HG03039 (cell line): Measurements from ENCODE around the gene SELENOV.

Experiments
- ATAC-seq: cut with Tn5 transposase; IDR thresholded peaks from one replicate; pipeline ENCODE4 v1.9.1; 2021; ENCODE audit warnings: mild to moderate bottlenecking, moderate library complexity; ENCODE audit not compliant: unreplicated experiment

The SELENOV gene

DNA sequence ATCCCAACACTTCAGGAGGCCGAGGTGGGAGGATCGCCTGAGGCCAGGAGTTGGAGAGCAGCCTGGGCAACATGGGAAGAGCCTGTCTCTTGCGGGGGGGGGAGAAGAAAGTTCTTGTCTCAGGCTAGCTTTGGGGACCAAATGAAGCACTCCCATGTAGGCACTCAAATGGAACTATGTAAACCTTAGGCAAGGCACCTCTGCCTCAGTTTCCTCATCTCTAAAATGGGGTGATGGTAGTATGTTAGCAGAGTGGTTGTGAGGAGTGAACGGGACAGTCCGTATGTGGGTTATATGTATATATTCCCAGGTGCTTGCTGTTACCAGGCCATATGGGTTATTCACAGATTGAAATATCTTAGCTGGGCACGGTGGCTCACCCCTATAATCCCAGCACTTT is 22.7 kb upstream of the SELENOV start:
- no peak for ATAC-seq

DNA sequence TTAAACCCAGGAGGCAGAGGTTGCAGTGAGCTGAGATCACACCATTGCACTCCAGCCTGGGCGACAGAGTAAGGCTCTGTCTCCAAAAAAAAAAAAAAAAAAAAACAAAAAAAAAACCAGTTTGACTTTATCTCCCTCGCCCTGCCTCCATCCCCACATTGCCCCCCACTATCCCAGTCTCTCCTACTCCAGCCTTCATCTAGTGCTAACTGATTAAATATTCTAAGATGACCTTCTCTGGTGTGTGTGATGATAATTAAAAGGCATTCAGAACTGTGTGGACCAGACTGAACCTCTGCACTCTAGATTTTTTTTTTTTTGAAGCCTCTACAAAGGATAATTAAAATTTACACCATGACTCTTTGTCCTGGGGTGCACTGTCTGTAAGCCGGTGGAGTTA is 22.2 kb upstream of the SELENOV start:
- no peak for ATAC-seq

DNA sequence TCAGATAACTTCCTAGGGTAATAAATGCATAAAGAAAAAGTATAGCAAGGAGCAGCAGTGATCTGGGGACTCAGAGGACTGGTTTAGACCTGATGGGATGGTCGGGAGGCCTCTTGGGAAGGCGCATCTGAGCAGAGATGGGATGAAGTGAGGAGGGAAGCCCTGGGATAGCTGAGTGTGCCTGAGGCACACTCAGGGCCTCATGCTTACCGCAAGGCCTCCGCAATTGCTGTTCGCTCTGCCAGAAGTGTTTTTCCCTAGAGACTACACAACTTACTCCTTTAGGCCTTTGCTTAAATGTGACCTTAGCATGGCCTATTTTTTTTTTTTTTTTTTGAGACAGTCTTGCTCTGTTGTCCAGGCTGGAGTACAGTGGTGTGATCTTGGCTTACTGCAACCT is 20.3 kb upstream of the SELENOV start:
- no peak for ATAC-seq

DNA sequence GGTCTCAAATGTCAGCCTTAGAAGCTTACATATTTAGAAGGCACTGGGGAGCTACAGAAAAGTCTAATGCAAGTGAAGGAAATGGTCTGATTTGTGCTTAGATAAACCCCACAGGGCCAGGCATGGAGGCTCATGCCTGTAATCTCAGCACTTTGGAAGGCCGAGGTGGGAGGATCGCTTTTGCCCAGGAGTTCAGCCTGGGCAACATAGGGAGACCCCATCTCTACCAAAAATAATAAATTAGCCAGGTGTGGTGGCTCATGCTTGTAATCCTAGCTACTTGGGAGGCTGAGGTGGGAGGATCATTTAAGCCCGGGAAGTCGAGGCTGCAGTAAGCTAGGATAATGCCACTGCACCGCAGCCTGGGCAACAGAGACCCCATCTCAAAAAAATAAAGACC is 18.9 kb upstream of the SELENOV start:
- ATAC-seq = no peak

DNA sequence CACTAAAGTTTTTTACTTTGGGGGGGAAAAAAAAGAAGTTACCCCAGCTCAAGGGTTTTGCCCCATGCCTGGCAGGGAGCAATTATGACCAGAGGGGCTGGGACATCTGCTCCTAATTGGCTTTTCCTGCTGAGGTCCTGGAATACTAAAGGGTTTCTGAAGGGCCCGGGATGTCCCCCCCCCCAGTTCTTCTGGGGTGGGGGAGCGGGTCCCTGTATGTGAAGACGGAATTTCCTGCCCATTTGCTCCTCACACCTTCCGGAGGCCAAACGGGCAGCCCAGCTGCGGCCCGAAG is 17.3 kb upstream of the SELENOV start:
- ATAC-seq = no peak

DNA sequence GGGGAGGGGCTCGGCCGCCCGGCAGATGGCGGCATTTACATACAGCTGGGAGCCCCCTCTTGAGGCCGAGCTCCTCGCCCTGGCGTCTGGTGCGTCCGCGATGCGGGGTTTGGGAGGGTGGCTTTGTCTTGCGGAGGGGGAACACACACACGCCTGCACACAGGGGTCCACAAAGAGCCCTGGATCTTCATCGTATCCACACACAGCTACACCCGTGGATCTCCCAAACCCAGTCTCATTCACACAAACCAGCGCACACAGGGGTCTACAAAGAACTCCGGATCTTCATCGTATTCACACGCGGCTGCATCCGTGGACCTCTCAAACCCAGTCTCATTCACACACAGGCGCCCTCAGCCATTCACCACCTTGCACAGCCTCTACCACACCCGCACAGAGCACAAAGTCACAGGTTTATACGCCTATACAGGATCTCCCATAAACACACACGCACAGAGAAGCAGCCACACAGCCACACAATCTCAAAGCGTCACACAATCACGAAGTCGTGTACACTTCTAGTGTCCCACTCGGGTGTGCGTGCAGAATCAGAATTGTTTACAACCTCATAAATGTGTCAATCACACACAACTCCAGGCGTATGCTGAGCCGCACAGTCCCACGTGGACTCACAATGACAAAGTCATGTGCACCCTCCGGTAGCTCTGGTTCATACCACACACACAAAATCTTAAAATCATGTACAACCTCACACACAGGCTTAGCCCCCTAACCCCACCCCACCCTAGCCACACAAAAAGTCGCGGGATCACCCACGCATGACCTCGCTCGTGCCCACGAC is 16.7 kb upstream of the SELENOV start:
- no peak for ATAC-seq

DNA sequence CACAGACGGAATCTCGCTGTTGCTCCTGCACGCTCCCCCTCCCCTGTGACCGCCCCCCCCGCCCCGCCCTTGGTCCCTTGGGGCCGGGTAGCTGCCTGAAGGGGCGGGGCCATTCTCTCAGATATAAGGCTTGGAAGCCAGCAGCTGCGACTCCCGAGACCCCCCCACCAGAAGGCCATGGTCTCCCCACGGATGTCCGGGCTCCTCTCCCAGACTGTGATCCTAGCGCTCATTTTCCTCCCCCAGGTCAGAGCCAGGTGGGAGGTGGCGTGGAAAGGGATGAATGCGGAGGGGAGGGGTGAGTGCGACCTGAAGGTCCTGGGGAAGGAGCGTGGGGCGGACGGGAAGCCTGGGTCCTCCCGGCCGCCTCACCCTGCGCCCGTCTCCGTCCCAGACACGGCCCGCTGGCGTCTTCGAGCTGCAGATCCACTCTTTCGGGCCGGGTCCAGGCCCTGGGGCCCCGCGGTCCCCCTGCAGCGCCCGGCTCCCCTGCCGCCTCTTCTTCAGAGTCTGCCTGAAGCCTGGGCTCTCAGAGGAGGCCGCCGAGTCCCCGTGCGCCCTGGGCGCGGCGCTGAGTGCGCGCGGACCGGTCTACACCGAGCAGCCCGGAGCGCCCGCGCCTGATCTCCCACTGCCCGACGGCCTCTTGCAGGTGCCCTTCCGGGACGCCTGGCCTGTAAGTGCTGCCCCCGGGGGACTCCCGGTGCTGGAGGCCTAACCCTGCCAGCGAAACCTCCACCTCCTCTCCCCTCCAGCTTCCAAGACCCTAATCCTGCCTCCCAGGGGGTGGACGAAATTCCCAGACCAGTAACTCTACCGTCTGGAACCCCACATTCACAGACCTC is 15.9 kb upstream of the SELENOV start, which contains the start of gene DLL3:
Gene DLL3 (plus strand): TSS at position 150 of the 845 bp plus-strand sequence. CDS start 28 bp downstream, at position 178.
- ATAC-seq = no peak

DNA sequence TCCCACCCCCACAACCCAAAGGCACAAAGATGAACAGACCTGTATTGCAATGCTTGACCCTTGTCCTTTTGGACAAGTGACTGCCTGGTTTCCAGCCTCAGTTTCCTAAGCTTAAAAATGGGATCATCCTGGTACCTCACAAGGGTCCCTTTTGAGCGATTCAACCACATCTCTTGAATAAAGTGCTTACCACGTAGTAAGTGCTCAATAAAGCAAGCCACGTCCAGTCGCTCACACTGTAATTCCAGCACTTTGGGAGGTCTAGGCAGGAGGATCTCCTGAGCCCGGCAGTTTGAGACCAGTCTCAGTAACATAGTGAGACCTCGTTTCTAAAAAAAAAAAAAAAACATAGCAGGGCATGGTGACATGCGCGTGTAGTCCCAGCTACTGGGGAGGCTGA is 15.0 kb upstream of the SELENOV start:
- no peak for ATAC-seq

DNA sequence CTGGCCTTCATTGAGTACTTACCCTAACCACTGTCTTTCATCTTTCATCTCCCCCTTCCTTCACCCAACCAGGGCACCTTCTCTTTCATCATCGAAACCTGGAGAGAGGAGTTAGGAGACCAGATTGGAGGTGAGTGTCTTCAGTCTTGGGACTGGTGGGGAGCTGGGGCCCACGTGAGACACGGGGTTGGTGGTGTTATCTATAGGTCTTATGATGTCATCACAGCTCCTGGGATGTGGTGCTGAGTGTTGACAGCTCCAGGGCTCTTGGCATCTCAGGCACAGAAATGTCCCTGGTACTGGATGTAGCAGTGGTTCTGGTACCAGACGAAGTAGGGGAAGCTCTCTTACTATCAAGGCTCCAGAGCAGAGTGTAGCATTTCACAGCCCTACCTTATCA is 14.4 kb upstream of the SELENOV start:
- ATAC-seq = no peak

DNA sequence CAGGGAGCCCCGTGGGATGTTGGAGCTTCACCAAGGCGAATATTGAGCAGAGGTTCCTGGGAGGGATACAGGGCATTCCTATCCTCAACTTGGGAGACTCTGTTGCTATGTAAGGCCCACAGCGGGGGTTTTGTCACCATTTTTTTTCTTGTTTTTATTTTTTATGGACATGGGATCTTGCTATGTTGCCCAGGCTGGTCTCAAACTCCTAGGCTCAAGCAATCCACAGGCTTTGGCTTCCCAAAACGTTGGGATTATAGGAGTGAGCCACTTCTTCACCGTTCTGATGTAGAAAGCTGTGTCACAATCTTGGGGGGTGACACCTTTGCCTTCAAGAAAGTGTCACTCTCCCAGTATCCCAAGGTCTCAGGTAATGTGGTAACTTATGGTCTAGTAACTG is 13.6 kb upstream of the SELENOV start:
- ATAC-seq = no peak

DNA sequence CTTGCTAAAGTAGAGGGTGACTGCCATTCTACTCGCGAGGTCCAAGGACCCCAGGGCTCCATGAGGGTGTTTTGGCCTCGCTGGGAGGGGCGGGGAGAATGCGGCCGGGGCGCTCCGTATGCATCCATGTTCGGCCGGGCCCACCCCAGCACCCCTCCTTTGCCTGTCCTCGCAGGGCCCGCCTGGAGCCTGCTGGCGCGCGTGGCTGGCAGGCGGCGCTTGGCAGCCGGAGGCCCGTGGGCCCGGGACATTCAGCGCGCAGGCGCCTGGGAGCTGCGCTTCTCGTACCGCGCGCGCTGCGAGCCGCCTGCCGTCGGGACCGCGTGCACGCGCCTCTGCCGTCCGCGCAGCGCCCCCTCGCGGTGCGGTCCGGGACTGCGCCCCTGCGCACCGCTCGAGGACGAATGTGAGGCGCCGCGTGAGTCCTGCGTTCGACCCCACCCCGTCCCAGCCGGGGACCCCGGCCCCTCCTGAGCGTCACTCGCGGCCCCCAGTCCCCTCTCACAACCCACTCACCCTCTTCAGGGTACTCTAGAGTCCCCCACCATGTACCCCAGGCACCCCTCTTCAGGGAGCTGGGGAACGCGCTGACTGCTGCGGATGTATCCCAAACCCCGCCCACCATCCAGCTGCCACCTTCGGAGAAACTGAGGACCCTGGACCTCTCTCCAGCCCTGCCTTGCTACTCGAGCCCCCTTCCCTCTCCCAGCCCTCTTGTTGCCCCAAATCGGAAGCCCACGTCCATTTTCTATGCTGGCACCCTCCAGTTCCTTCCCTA is 12.1 kb upstream of the SELENOV start:
- ATAC-seq = no peak

DNA sequence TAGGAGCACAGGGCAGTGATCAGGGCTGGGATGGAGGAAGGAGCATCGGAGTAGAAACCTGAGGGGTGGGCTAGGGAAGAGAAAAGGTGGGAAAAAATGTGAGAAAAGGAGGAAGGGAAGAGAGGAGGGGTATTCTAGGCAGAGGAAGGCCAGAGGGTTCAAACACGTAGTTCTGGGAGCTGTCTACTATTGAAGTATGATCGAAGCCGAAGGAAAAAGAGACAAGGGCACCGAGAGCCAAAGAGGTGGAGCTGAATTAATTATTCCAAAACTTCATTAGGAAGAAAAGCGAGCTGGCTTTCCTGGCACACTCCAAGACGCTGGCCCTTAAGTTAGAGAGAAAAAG is 8.4 kb upstream of the SELENOV start:
- no peak for ATAC-seq

DNA sequence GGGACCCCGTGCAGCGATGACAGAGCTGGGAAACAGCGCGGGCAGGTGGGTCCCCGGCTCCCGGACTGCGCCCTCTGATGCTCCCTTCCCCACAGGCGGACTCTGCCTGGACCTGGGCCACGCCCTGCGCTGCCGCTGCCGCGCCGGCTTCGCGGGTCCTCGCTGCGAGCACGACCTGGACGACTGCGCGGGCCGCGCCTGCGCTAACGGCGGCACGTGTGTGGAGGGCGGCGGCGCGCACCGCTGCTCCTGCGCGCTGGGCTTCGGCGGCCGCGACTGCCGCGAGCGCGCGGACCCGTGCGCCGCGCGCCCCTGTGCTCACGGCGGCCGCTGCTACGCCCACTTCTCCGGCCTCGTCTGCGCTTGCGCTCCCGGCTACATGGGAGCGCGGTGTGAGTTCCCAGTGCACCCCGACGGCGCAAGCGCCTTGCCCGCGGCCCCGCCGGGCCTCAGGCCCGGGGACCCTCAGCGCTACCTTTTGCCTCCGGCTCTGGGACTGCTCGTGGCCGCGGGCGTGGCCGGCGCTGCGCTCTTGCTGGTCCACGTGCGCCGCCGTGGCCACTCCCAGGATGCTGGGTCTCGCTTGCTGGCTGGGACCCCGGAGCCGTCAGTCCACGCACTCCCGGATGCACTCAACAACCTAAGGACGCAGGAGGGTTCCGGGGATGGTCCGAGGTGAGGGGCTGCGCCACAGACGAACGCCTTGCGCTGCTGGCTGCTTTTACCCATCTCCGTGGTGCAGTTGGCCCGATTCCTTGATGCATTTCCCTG is 7.8 kb upstream of the SELENOV start:
- ATAC-seq = no peak

DNA sequence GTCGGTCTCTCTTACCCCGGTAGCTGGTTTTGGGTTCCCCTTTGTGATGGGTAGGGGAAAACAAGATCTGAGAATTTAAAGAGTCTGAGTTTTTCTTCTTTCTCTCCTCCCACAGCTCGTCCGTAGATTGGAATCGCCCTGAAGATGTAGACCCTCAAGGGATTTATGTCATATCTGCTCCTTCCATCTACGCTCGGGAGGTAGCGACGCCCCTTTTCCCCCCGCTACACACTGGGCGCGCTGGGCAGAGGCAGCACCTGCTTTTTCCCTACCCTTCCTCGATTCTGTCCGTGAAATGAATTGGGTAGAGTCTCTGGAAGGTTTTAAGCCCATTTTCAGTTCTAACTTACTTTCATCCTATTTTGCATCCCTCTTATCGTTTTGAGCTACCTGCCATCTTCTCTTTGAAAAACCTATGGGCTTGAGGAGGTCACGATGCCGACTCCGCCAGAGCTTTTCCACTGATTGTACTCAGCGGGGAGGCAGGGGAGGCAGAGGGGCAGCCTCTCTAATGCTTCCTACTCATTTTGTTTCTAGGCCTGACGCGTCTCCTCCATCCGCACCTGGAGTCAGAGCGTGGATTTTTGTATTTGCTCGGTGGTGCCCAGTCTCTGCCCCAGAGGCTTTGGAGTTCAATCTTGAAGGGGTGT is 7.1 kb upstream of the SELENOV start:
- ATAC-seq = no peak

DNA sequence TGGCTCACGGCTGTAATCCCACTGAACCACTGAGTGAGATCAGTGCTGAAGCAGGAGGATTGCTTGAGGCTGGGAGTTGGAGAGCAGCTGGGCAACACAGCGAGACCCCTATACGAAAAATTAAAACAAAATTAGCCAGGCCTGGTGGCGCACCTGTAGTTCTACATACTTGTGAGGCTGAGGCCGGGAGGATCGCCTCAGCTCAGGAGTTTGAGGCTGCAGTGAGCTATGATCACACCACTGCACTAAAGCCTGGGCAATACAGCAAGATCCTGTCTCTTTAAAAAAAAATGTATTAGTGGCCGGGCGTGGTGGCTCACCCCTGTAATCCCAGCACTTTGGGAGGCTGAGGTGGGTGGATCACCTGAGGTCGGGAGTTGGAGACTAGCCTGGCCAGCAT is 6.3 kb upstream of the SELENOV start:
- no peak for ATAC-seq

DNA sequence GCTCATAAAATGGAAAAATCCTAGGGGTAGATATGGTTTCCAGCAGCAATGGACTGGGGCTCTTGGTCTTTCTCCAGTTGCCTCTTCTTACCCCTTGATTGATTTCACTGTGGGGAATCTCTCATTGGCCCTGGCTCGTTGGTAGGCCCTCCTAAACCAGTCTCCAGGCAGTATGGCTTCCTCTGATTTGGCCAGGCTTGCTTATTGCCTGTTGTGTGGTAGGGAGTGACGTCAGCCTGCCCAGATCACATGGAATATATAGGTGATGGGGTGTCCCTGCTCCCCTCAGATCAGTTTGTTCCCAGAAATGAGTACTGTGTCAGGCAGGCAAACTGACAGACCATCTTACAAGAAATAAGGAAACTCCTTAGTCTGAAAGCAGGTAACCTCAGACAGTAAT is 5.7 kb upstream of the SELENOV start:
- no peak for ATAC-seq

DNA sequence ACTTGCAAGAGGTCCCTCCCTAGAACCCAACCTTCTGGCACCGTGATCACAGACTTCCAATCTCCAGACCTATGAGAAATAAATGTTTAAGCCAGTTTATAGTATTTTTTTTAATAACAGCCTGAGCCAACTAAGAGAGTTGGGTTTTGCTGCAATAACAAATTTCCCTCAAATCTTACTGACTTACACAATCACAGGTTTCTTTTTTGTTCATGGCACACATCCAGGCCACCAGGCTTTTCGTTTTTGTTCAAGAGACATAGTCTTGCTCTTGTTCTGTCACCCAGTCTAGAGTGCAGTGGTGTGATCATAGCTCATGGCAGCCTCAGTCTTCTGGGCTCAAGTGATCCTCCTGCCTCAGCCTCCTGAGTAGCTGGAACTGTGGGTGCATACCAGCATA is 2.0 kb upstream of the SELENOV start:
- no peak for ATAC-seq

DNA sequence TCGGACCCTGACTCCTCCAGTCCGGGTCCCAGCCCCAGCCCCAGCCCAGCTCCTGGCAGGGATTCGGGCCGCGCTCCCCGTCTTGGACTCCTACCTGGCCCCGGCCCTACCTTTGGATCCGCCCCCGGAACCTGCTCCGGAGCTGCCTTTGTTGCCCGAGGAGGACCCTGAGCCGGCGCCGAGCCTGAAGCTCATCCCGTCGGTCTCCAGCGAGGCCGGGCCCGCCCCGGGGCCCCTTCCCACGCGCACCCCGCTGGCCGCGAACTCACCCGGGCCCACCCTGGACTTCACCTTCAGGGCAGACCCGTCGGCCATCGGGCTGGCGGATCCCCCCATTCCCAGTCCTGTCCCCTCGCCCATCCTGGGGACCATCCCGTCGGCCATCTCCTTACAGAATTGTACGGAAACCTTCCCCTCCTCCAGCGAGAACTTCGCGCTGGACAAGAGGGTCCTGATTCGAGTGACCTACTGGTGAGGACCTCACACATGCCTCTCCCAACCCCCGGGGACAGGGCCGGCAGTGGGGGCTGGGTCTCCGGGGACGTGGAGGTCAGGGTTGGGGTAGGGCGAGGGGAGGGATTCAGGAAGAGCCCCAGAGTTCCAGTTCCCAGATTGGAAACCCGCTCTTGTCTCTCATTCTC is 732 bp downstream of the SELENOV start:
- ATAC-seq = no peak

DNA sequence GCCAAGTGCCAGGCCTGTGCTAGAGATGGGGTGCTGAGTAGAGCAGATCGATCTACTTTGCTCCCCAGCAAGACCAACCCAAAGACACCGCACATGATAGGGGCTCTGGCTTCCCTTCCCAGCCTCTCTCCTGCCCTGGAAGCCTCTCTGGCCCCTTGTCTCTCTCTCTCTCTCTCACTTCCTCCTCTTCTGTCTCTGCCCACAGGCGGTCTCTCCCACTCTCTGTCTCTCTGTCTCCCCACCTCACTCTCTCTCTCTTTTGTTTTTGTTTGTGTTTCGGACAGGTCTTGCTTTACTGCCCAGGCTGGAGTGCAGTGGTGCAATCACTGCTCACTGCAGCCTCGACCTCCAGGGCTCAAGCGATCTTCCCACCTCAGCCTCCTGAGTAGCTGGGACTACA is 1.3 kb downstream of the SELENOV start:
- no peak for ATAC-seq

DNA sequence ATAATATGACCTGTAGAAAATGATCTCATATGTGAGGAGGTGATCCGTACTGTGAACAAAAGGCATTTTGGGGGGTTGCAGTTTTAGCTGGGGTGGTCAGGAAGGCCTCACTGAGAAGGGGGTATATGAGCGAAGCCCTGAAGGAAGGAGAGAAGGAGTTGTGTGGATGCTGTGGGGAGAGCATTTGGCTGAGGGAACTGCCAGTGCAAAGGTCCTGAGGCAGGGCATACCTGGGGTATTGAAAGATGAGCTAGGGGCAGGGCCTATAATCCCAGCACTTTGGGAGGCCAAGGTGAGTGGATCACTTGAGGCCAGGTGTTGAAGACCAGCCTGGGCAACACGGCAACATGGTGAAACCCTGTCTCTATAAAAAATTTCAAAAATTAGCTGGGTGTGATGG is 2.5 kb downstream of the SELENOV start:
- no peak for ATAC-seq
